Activated CD8-positive, alpha-beta memory T cell treated with anti-CD3 and anti-CD28 coated beads, Interleukin-2, amount 50 U/mL, for 24 hours (primary cell): ENCODE data around the gene RNF4.
"Not testable (repeated sequence)": the region's sequence is repeated elsewhere in the genome, so short reads cannot be mapped to it uniquely, and the experiment has no call there.

Experiments
- DNase-seq: peaks from one replicate; pipeline ENCODE4 v3.0.0-alpha.2; 2020; ENCODE audit errors: extremely low read depth

Gene RNF4

DNA sequence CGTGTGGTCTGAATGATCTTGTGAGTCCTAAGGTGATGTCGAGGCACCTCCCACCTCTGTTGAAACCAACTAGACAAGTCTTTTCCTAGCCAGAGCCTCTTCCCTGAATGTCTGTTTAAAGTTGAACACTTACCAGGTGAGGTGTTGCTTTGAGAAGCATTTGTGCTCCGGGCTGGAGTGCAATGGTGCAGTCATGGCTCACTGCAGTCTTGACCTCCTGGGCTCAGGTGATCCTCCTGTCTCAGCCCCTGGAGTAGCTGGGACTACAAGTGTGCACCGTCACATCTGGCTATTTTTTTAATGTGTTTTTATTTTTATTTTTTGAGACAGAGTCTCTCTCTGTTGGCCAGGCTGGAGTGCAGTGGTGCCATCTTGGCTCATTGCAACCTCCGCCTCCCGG is 18.1 kb downstream of the RNF4 start:
- DNase-seq, result no peak

DNA sequence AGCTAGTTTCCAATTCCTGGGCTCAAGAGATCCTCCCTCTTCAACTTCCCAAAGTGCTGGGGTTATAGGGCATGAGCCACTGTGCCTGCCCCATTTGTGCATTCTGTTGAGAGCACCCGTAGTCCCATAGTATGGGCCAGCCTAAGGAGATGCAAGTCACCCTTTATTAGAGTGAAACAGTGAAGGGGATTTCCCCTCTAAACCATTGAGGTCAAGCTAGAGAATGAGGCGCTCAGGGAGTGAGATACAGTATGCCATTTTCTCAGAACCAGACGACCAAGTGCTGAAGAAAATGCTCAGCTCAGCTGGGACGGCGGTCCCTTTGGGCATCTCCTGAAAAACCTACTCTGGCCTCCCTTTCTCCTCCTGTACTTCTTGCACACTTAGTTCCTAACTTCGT is 18.7 kb downstream of the RNF4 start:
- no peak for DNase-seq

DNA sequence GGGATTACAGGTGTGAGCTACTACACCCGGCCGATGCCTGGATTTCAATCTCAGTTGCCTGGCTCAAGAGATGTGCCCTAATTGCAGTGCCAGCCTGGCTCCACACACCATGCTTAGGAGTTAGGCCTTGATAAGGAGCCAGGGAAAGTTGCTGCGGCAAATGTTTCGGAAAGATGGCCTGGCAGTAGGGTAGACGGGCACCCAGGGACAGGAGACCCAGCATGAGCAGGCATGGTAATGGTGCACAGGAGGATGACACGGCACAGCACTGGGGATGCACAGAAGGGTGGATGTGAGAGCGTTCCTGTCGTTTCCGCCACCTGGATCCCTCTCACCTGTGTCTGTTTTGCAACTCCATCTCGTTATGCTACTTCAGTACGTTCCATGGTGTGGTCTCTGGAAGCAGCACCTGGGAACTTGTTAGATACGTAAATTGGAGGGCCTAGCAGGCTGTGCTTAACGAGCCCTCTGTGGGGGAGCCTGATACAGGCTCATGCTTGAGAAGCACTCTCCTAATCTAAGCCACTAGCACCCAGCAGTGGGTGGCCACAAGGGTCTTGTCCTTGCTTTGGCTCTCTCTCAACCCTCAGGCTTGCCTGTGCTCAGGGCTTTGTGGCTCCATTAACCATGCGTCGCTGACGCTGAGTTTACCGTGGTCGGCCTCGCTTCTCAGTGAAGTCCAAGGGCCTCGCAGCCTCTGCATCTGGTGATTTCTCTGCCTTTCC is 20.3 kb downstream of the RNF4 start:
- DNase-seq, result no peak

DNA sequence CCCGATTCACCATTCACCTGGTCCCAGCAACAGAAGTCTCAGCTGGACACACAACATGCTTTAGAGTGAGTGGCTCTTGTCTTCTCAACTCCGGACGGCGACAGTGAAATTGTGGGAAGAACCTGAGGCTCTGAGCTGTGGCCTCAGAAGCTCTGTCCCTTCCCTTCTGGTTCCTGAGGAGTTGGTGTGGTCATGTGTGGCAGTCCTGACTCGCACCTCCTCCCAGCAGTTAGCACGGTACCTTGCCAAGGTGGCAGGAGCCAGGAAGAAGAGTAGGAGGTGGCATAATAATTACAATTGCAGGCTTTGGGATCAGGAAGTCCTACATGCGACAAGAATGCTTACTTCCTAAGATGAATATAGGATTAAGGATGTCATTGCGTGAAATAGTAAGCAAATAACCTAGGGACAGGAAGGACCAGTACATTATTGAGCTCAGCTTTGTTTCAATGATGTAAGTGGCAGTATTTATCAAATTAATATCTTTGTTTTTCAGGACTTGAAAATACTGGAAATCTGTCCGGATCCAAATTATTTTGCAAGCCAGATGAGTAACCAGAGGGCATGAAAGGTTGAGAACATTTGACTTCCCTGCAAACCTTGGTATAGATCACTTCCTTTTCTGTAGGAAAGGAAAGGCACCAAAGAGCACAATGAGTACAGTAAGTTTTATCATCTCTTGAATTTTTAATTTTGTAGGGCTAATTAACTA is 21.1 kb downstream of the RNF4 start:
- no peak for DNase-seq

DNA sequence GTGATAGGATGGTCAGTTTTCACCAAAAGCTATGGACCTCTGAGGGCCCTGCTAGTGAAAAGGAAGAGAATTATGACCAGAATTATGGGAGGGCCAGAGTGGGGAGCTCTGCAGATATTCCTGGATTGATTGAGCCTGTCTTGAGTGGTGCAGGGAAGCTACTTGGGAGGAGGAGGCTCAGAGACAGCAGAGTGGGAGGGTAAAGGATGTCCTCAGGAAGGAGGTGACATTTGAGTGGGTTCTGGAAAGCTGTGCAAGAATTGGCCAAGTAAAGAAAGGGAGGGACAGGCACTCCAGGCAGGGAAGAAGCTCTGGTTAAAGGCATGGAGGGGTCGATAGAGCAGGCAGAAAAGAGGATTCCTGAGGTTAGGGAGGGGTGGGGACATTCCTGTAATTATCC is 24.1 kb downstream of the RNF4 start:
- DNase-seq, result no peak

DNA sequence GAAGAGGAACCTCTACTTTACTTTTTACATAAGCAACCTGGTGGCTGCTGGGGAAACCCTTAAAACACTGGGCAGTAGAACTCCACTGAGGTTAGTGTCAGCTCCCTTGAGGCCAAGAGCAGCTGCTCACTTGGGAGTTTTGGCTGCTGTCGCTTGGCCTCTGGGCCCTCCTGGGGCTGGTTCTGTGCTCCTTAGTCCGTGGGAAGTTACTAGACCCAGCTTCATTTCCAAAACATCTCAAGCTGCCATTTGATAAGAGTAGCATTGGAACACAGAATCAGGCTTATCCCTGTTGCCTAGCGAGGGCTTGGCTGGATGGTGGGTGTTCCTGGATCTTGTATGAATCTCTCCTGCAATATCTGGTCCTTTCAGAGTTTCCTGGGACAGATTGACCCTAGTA is 26.1 kb downstream of the RNF4 start:
- DNase-seq, result no peak

DNA sequence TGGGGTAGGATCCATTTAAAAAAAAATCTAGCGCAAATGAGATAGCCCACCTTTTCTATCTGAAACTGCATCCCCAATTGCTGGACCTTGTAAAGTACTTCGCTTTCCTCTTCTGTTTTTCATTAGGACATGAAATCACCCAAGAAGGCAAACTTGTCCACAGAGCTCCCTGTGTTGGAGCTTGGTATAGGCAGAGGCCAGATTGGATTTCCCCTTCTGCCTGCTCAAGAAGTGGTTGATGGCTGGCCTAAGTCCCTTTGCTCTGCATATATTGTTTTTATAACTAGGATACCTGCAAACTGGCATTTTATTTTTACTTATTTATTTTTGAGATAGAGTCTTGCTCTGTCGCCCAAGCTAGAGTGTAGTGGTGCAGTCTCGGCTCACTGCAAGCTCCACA is 28.4 kb downstream of the RNF4 start:
- DNase-seq, result no peak

DNA sequence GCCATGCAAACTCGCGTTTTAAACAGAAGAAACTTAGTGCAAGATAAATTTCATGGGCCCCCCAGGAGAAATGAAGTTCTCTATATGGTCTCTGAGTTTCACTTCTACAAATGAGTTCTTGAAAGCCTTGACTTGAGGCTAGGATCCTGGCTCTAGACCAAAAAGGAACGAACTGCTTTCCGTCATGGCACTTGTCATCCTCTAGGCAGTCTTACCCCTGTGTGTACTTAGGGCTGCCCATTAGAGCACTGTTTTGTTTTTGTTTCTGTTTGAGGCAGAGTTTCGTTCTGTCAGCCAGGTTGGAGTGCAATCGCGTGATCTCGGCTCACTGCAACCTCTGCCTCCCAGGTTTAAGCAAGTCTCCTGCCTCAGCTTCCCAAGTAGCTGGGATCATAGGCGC is 29.0 kb downstream of the RNF4 start:
- no peak for DNase-seq

DNA sequence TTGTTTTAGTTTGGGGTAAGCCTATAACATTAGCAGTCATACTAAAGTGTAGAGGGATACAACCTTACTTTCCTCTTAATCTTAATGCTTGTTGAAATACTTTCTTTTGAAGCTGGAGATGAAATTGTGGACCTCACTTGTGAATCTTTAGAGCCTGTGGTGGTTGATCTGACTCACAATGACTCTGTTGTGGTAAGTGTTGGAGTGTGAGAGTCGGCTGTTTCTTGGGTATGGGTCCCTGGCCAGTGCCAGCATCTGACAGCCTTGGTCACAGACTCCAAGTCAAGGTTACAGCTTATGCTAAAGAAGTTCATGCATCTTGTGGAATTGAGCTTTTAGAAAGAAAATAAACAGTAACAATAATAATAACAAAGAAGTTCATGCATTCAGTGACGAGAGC is 31.6 kb downstream of the RNF4 start:
- DNase-seq, result no peak

DNA sequence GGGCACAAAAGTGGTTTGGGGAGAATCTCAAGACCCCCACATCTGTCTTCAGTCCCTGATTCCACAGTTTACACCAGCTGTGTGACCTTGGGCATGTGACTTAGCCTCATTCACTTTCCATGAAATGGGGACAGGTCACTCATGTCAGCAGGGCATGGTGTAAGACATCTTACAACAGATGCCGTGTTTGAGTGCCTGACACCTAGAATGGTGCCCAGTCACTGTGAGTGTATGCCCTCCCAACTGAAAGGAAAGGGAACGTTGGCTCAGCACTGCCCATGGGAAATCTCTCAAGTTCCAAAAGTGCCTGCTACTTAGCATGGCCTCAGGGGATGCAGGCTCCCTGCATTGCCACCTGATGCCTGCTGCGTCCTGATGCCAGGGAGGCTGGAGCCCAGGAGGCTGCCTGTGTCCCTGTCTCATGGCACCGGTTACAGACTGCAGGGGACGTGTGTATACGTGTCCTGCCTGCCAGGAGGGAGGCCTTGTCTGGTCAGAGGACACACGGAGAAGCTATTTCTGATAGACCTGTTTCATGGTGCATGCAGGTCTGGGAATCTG is 32.2 kb downstream of the RNF4 start:
- no peak for DNase-seq

DNA sequence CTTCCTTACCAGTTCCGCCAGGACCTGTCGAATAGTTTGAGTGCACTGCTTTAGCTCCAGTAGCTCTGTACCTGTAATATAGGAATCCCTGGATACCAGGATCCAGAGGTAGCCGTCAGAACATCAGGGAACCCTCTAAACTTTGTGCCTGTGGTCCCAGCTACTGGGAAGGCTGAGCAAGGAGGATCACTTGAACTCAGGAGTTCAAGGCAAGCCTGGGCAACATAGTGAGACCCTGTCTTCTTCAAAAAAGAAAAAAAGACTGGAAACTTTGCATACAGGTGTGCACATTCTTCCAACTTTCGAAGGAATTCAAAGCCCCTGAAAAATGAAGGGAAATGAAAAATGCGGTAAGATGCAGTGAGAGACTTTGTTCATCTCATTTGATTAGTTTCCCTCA is 34.9 kb downstream of the RNF4 start:
- DNase-seq, result no peak

DNA sequence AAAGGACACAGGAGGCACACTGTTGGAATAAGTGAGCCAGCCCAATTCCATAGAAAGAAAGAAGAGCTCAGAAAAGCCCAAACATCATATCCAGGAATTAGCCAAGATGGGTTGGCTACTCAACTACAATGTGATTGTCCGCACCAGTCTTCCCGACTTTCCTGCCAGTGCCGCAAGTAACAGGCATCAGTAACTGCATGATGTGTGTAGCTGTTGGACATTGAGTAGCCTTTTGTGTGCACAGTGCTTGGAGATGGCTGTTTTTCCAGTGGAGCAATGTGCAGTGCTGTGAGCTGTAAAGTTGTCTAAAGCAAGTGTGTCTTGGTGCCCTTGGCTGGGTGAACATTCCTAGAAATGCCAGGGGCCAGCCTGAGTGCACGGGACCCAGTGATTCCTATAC is 38.4 kb downstream of the RNF4 start:
- no peak for DNase-seq

DNA sequence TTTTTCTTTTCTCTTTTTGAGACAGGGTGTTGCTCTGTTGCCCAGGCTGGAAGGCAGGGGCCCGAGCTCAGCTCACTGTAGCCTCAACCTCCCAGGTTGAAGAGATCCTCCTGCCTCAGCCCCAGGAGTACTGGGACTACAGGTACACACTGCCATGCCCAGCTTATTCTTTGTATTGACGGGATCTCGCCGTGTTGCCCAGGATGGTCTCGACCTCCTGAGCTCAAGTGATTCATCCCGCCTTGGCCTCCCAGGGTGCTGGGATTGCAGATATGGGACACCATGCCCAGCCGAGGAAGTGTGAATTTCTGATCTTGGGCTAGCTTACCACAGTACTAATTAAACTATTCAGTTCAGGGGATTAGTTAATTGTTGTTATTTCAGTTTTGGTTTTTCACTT is 38.9 kb downstream of the RNF4 start:
- DNase-seq, result no peak

DNA sequence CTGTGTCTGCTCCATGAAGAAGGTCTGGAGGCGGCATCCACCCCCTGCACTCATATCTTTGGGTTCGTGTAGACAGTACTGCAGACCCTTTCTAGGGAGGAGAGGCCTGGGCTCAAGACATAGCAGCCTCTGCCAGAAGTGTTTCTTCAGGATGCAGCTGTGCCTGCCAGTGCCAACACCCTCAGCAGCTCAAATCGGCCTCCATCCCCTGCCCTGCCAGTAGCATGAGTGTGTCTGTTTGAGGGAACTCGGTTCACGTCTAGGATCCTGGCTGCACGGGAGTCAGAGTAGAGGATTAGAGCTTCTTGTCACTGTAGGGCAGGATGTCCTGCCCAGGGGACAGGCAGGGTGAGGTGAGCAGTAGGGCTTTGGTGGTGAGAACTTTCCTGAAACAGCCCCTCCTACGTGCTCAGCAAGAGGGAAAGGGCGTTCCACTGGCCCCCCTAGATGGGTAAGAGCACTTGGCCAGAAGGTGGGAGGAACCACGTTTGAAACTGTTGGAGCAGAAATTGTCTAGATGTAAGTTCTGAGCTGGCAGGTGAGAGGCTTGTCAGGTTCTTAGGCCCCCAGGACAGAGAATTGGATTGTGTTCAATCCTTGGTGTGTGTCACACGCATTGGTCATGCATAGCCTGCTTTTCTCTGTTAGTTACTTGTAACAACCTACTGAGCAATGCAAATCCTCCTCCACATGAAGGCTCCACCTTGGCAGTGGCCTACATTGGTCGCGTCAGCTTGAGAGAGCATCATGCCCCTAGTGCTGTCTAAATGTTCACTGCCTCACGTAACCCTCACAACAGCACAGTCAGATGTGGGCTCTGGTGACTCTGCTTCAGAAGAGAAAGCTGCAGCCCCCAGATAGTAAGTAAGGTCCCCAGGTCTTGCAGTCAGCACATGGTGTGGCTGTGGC is 41.7 kb downstream of the RNF4 start:
- no peak for DNase-seq

DNA sequence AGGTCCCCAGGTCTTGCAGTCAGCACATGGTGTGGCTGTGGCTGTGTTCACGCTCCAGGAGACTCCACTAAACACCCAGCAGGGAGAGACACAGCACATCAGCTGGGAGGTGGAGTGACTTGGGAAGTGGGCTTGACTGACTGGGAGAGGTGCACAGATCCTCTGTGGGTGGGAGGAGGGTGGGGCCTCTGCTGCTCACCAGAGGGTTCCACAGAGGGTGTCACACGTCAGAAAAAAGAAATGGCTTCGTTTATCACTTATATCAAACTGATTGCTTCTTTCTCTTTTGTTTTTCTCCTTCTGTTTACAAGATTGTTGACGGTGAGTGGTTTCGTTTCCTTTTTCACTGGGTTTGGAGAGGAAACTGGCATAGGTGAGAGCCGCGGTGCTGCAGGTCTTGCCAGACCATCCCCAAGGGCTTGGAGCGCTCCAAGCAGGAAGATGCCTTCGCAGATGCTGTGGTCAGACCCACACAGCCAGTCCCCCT is 42.8 kb downstream of the RNF4 start:
- no peak for DNase-seq

DNA sequence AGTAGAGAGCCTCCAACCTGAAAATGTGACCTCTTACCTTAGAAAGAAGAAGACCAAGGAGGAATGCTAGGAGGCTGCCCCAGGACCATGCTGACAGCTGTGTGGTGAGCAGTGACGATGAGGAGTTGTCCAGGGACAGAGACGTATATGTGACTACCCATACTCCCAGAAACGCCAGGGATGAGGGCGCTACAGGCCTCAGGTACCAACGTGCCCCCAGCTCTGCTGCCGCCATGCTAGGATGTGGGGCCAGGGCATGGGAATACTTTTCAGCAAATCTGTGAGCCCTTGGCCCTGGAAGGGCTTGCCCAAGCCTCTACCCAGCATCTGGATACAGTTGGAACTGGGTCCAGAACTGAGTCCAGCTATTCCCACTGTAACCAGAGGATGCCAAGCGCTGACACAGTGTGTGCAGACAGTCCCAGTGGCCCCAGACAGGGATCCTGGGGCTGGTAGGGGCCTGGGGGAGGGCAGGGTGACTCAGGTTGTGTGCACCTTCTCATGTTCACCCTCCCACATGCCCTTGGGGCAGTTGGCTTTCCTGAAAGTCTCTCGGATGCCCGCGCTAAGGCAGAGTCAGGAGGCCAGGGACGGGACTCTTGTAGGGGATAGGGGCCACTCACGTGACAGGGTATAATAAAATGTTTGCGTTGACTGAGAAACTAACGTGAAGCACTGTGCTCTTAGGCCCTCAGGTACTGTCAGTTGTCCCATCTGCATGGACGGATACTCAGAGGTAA is 43.7 kb downstream of the RNF4 start:
- DNase-seq, result no peak

DNA sequence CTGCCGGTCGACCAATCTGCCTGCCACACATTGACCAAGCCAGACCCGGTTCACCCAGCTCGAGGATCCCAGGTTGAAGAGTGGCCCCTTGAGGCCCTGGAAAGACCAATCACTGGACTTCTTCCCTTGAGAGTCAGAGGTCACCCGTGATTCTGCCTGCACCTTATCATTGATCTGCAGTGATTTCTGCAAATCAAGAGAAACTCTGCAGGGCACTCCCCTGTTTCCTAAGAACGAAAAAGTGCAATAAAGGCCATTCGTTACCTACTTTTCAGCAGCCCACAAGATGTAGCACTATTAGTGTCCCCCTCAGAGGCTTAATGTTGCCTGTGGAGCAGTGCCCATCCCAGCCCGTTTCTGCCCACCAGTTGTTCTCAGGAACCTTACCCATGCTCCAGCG is 45.3 kb downstream of the RNF4 start:
- DNase-seq, result not testable (repeated sequence)

DNA sequence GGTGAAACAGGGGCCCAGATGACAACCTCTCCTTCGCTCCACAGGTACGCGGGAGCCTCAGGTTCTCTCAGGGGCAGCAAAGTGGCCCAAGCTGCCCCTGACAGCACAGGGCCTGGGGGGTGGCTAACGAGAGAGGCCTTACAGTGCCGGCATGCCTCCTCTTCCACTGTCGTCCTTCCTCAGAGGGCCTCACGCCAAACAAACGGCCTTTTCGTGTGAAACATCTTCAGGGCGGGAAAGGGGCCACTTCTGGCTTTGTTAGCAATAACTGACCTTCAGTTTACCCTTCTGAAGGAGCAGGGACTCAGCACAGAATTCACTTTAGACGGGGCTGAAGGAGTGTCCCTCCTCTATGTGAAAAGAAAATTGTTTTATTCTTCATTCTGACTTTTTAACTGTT is 46.0 kb downstream of the RNF4 start:
- not testable (repeated sequence) for DNase-seq

DNA sequence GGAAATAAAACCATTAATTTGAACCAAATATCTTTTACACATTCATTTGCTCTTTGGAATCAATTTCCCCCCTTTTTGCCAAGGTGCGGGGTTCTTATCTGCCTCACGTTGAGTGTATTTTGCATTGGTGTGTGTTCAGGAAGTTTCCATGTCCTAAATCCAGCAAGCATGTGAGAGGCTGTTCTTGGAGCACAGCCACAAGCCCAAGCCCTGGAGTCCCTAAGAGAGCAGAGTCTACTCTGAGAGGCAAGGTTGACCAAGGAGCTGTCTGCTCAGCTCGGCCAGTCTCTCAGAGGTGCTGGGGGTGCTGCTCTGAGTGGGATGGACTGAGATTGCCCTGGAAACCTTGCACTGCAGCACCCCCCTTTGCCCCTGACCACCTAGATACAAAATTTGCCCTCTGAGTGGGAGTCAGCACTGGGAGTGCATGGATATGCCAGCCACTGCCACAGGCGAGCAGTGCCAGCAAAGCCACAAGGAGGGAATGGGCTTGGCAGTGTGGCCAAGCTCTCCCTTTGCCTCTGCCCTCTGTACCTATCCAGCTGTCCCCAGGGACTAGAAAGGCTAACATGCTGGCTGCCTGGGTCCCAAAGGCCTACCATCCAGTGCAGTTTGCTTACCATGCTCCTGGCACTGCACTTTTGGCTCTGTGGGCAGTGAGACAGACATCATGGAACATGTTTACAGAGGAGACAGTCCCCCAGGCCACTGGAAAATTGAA is 47.1 kb downstream of the RNF4 start:
- no peak for DNase-seq

DNA sequence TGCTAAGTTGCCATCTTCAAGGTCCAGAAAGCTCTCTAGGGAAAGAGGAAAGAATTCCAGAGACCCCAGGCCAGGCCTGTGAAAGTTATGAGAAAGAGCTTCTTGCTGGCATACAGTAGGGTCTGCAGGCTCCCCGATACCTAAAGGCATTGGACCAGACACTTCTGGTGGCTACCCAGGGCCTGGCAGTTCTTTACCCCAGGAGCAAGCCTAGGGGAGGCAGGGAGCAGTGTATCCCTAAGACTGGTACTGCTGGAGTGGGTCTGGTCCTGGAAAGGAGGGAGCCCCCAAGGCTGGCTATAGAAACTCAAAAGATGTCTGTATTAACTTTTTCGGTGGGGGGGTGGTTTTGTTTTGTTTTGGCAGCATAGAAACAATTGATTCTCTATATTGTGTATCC is 47.7 kb downstream of the RNF4 start:
- DNase-seq, result no peak

DNA sequence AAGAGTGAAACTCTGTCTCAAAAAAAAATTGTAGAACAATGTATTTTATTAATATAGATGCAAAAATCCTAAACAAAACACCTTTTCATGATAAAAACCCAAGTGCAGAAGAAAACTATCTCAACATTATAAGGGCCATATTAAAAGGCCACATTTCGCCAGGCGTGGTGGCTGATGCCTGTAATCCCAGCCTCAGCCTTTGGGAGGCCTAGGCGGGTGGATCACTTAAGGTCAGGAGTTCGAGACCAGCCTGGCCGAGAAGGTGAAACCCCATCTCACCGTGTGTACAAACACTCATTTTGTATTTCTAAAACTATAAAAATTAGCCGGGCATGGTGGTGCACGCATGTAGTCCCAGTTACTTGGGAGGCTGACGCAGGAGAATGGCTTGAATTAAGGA is 57.7 kb downstream of the RNF4 start:
- no peak for DNase-seq
